K562 (cell line): ENCODE results near the gene ANKRD12. TPM values are rescaled to one million over a fixed set of nuclear protein-coding genes. Genes with fewer than 3 reads are reported as not detected.
A peak's percentile ranks its signal among the peaks of the same experiment; 100 is the strongest.

ENCODE experiments used
- ATAC-seq: fragments of 200-7000 bp; cut with Tn5 transposase; 3 replicates; pipeline ENCODE4 v1.9.1; 2020; ENCODE audit warnings: moderate library complexity
- BruUV-seq: library from RNA; stranded (reverse); fragments of 400-500 nt; replicated peaks from 2 replicates; lab custom pipeline; 2021; lab: Mats Ljungman, UMichigan
- CTCF ChIA-PET: fragments of 300-600 bp; formaldehyde crosslinking; extraction: SDS; loops from one replicate; lab custom pipeline; 2021; ENCODE audit warnings: low intra/inter-chr PET ratio; lab: Yijun Ruan, JAX
- POLR2A ChIA-PET: fragments of 300-600, 350-650 bp; sonication (Branson Sonifier 250); formaldehyde crosslinking; extraction: SDS; loops from one replicate; lab custom pipeline; 2021; ENCODE audit warnings: antibody characterized with exemption, inconsistent platforms; lab: Yijun Ruan, JAX
- DNase-seq, 4 experiments: peaks; one replicate each; pipeline versions ENCODE4 v3.0.0 to v3.0.0-alpha.2; 2011 to 2018; ENCODE audit warnings: low spot score in 3 of 4, mixed read lengths in 3 of 4; ENCODE audit errors: extremely low read depth in 1 of 4
- FAIRE-seq: peaks from 2 replicates; lab custom pipeline; 2011; peaks lifted over from hg19 to GRCh38; lab: Jason Lieb, UNC
- H2AFZ ChIP-seq: 2 replicates; pipeline ENCODE4 v1.6.0; 2011; ENCODE audit warnings: low read depth, low read length, control low read depth, inconsistent platforms
- H3K27ac ChIP-seq: fragments of 200-600 bp; 3 replicates; pipeline ENCODE4 v1.8.0; 2011; ENCODE audit warnings: low read depth, mild to moderate bottlenecking, control low read depth, inconsistent platforms, low read length, moderate library complexity, mixed read lengths; ENCODE audit errors: extremely low read depth
- H3K27me3 ChIP-seq, 2 experiments: fragments of 300-600 bp in 1 of 2; 2 replicates in 1 of 2; 3 replicates in 1 of 2; pipeline versions ENCODE4 v1.6.0 to v1.8.0; 2011; ENCODE audit warnings: inconsistent platforms in 2 of 2, low read length in 2 of 2, mild to moderate bottlenecking in 1 of 2, mixed read lengths in 1 of 2, moderate library complexity in 1 of 2; ENCODE audit not compliant: control insufficient read depth in 2 of 2, insufficient read depth in 2 of 2
- H3K36me3 ChIP-seq: fragments of 300-600 bp; 3 replicates; pipeline ENCODE4 v1.8.0; 2011; ENCODE audit warnings: mild to moderate bottlenecking, low read length, inconsistent platforms; ENCODE audit not compliant: control insufficient read depth, insufficient read depth
- H3K4me1 ChIP-seq, 2 experiments: fragments of 200-600 bp in 1 of 2; replicated peaks in 1 of 2; 2 replicates in 1 of 2; 3 replicates in 1 of 2; pipeline versions ENCODE4 v1.5.1 to v1.8.0; 2011; ENCODE audit warnings: inconsistent platforms in 2 of 2, low read length in 2 of 2, mild to moderate bottlenecking in 1 of 2, mixed read lengths in 1 of 2, moderate library complexity in 1 of 2; ENCODE audit not compliant: control insufficient read depth in 2 of 2, insufficient read depth in 2 of 2
- H3K4me2 ChIP-seq: 2 replicates; pipeline ENCODE4 v1.6.1; 2011; ENCODE audit warnings: low read length, control low read depth, inconsistent platforms, mixed read lengths; ENCODE audit not compliant: insufficient read depth
- H3K4me3 ChIP-seq: fragments of 200-600 bp; sonication (generic), shearing (Covaris generic); 2 replicates; pipeline ENCODE4 v1.5.1; 2016; ENCODE audit warnings: control low read depth, inconsistent platforms
- H3K79me2 ChIP-seq: fragments of 200-600 bp; 3 replicates; pipeline ENCODE4 v1.8.0; 2011; ENCODE audit warnings: low read length, inconsistent platforms; ENCODE audit not compliant: control insufficient read depth, insufficient read depth
- H3K9ac ChIP-seq, 2 experiments: 2 replicates each; pipeline versions ENCODE4 v1.6.0 to v1.6.1; 2011; ENCODE audit warnings: low read depth in 2 of 2, low read length in 2 of 2, control low read depth in 1 of 2, inconsistent platforms in 1 of 2, mild to moderate bottlenecking in 1 of 2, mixed read lengths in 1 of 2; ENCODE audit not compliant: insufficient read depth in 1 of 2
- H3K9me1 ChIP-seq: one replicate; pipeline ENCODE4 v1.6.0; 2011; ENCODE audit warnings: inconsistent platforms, mild to moderate bottlenecking, low read length, moderate library complexity; ENCODE audit not compliant: control insufficient read depth, insufficient read depth
- H3K9me3 ChIP-seq: replicated peaks from 2 replicates; pipeline ENCODE4 v1.5.1; 2011; ENCODE audit warnings: low read depth, low read length, inconsistent platforms; ENCODE audit not compliant: control insufficient read depth, insufficient read depth
- H4K20me1 ChIP-seq: replicated peaks from 2 replicates; pipeline ENCODE4 v1.6.1; 2011; ENCODE audit warnings: low read length, inconsistent platforms, mixed read lengths; ENCODE audit not compliant: control insufficient read depth, insufficient read depth
- E2F3 ChIP-seq: fragments of 250-450 bp; sonication (Bioruptor Pico); IDR thresholded peaks from 2 replicates; pipeline ENCODE4 v1.4.0; 2020; ENCODE audit warnings: mild to moderate bottlenecking
- E2F6 ChIP-seq, 2 experiments: IDR thresholded peaks; 2 replicates each; pipeline ENCODE4 v1.6.1; 2011; ENCODE audit warnings: borderline replicate concordance in 1 of 2, control low read depth in 1 of 2, low read depth in 1 of 2, low read length in 1 of 2, mild to moderate bottlenecking in 1 of 2, mixed read lengths in 1 of 2, moderate library complexity in 1 of 2; ENCODE audit not compliant: insufficient read depth in 1 of 2, insufficient read length in 1 of 2, poor library complexity in 1 of 2, severe bottlenecking in 1 of 2; ENCODE audit errors: extremely low read depth in 1 of 2
- PKNOX1 ChIP-seq: fragments of 450-650 bp; IDR thresholded peaks from 2 replicates; pipeline ENCODE4 v1.6.1; 2016
- SLC30A9 ChIP-seq: fragments of 250-450 bp; sonication (Bioruptor Pico); IDR thresholded peaks from 2 replicates; pipeline ENCODE4 v1.8.0; 2022; ENCODE audit warnings: mild to moderate bottlenecking, moderate library complexity
- ZBTB9 ChIP-seq: fragments of 450-650 bp; formaldehyde crosslinking; IDR thresholded peaks from 2 replicates; pipeline ENCODE4 v1.4.0; 2020; ENCODE audit warnings: mild to moderate bottlenecking, moderate library complexity
- ZEB2 ChIP-seq: fragments of 450-650 bp; IDR thresholded peaks from 2 replicates; pipeline ENCODE4 v1.6.1; 2016
- WGBS: fragments of 100-300 bp; shearing (Covaris generic); methylation state at CpG from one replicate; pipeline ENCODE4 v1.1.6; 2016; ENCODE audit warnings: low coverage, mixed read lengths; ENCODE audit not compliant: insufficient coverage; ENCODE audit errors: missing lambda C conversion rate; 5-methylcytosine and 5-hydroxymethylcytosine counted together
- in situ Hi-C: fragments of 300-500 bp; cut with MboI; formaldehyde crosslinking; loops from 4 replicates; pipeline ENCODE4 v1.15.0; 2018; ENCODE audit warnings: inconsistent platforms, mixed read lengths
- intact Hi-C: fragments of 100-400 bp; cut with micrococcal nuclease; formaldehyde crosslinking; loops from 2 replicates; pipeline ENCODE4 v1.14.2; 2022
- polyA plus RNA-seq, 8 experiments: library from polyadenylated mRNA; depleted of rRNA in 4 of 8; stranded (reverse) in 5 of 8; unstranded in 3 of 8; fragments of >200 nt; fragmentation: Nextera tagmentation in 2 of 8; fragmentation: Illumina TruSeq in 1 of 8; extraction: Ambion mirVana in 2 of 8; extraction: Trizol in 1 of 8; gene quantifications; 2 replicates each; pipeline versions ENCODE4 v1.2.1 to v1.2.3, GENCODE V29; 2011 to 2014; ENCODE audit warnings: inconsistent platforms in 1 of 8, missing spikeins in 1 of 8
- total RNA-seq, 7 experiments: library from RNA; depleted of rRNA in 6 of 7; stranded (reverse); fragments of >200 nt in 6 of 7; fragmentation: Illumina TruSeq in 2 of 7; extraction: Trizol in 2 of 7; gene quantifications; 2 replicates each; pipeline versions ENCODE4 v1.2.1 to v1.2.3, GENCODE V29; 2011 to 2021; ENCODE audit warnings: low replicate concordance in 1 of 7

Gene ANKRD12
- total and polyA plus RNA-seq, 9 of the 15 experiments (the other 6 are each of a cell fraction or from before 2014, with no cell fraction given), result 6.6 to 28.2 (median 16.0) TPM

- POLR2A ChIA-PET, result interaction anchor here (0.8 to 1.6 kb wide), 4 partner anchors 9 to 41 kb away, joined by 3 to 5 read pairs (median 4); partner anchors contain the start of gene ANKRD12
- FAIRE-seq (no peak), ATAC-seq (peak; percentile 69), DNase-seq (peak in 2 of 4 experiments; percentile 34 to 46)
- Histone ChIP-seq H3K9ac (peak overlapping the region in 1 of 2 experiments; percentile 35; a peak in 2 of 4 replicates), H3K79me2 (no peaks in the 10 kb centered on the region), H3K4me1 (peaks cover 0 to 21% of the 10 kb centered on the region in 2 experiments; a peak in 3 of 5 replicates), H3K27me3 (no peaks in the 10 kb centered on the region), H2AFZ (peak overlapping the region; percentile 98), H3K9me1 (peaks cover 5% of the 10 kb centered on the region), H3K27ac (peak overlapping the region; percentile 50), H3K36me3 (no peaks in the 10 kb centered on the region), H3K4me2 (peak overlapping the region; percentile 61), H3K9me3 (no peaks in the 10 kb centered on the region), H4K20me1 (no peaks in the 10 kb centered on the region), H3K4me3 (no peak overlapping the region)
- WGBS, result 26% methylated on average over 9 of the region's 9 CpGs
- no TSS peak for BruUV-seq
- in situ Hi-C loops, result no loop called here
- CTCF ChIA-PET, result no interaction called here
- intact Hi-C loops, result no loop called here
- TF ChIP-seq PKNOX1, result peak; percentile 10; the same call in 1 of the 2 replicates
- TF ChIP-seq ZBTB9 (CRISPR knock-in tag), result 0 out of 2 replicates have a peak, but pooled peaks have one; percentile 54
- TF ChIP-seq E2F6 (IDR thresholded peaks at IDR 0.05; ENCODE audit: borderline replicate concordance in 1 of 2, extremely low read depth in 1 of 2, insufficient read depth in 1 of 2, insufficient read length in 1 of 2, low read depth in 1 of 2, low read length in 1 of 2, poor library complexity in 1 of 2, severe bottlenecking in 1 of 2), result peak in 1 of 2 experiments; percentile 52
- TF ChIP-seq SLC30A9 (CRISPR knock-in tag), result no peak
- TF ChIP-seq E2F3, result no peak
- TF ChIP-seq ZEB2, result no peak
Measured at GRCh38 chr18:9095297-9096006, 41.1 kb upstream of the ANKRD12 start.
